ENCODE results near the gene CLSTN2.

Gene CLSTN2

DNA sequence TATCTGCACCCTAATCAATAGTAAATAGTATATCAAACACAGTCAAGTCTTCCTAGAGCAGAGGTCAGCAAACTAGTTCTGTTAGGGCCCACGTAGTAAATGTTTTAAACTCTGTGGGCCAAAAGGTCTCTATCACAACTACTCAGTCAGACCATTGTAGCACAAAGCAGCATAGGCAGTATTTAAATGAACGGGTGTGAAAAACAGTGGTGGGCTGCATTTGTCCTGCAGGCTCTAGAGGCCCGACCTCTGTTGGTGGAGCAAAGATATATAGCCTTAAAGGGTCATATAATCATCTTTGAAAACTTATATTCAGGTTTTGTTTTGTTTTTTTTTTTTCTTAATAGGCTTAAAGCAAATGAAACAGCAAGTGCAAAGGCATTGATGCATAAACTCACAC lies 416.5 kb downstream of the CLSTN2 start:
- DNase-seq: no peak

DNA sequence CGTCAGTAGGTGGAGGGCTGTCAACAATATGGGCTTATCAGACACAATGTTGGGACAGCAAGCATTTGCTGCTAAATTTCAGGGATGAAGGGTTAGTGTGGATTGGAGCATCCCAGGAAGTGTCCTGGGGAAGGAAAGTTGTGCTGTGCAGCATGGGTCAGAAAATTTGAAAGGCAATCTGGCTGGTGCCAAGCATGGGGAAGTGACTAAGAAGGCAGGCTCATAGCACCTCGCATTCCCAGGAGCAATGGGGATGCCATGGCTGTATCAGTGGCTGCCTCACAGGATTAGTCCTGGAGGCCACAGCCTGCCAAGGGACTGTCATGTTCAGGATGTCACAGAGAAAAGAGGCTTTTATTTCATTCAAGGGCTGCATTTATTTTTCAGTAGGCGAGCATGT lies 420.5 kb downstream of the CLSTN2 start:
- DNase-seq: no peak

DNA sequence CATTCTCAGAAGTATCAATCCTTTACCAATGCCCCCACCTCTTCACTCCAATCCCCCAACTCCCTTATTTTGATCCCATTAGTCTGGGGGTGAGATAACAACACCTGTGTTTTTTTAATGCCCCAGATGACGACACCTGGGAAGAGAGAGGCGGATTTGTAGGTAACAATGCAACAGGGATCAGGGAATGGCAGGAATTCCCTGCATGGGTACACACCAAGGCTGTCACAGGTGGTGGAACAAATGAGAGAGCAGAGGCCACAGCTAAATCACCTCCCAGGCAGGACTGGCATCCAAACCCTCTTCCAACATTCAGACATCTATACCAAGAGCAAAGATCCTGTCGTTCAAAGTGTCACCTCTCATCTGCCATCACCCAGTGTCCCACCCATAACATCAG lies 423.7 kb downstream of the CLSTN2 start:
- DNase-seq: no peak

DNA sequence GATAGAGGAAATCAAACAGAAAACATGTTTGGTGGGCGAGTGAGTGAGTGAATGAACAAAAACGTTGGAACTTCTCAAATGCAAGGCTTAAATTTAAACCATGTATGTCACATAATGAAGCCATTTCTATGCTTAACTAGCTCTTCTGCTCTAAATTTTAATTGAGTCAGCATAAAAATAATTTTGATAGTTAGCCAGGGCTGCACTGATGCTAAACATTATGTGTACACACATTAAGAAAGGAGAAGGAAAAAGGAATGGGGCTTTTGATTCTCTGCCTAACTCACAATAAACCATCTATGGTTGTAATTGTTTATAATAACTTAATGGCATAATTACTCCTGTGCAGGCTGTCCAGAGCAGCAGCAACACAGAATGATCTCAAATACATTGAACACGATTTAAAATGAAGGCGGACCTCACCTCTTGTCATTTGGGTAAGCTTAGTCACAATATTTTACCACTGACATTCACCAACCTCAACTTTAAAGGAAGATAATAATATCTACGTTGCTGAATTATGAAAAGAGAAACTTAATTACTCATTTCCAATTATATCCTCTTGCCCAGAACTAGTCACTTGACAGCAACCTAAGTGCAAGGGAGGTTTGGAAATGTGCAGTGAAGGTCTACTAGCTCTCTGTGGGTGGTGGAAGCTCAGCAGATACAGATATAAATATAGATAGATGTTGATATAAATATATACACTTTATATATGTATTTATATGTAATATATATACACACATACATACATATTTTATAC lies 424.4 kb downstream of the CLSTN2 start:
- no peak for DNase-seq

DNA sequence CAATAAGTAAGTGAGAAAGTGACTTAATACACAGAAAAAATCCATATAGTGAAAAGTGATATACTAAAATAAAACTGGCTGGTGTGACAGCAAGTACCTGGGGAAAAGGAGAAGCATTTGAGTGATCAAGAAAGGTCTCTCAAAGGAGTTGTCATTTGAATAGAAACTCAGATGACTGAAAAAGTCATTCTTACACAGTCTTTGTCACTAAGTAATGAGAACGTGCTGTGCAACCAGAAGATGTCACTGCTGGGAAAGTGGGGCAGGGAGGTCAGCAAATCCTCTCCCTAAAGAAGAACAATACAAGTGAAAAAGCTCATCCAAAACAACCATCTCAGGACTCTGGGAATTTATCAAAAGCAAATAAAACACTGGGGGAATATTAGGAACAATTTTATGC lies 425.3 kb downstream of the CLSTN2 start:
- DNase-seq: no peak

DNA sequence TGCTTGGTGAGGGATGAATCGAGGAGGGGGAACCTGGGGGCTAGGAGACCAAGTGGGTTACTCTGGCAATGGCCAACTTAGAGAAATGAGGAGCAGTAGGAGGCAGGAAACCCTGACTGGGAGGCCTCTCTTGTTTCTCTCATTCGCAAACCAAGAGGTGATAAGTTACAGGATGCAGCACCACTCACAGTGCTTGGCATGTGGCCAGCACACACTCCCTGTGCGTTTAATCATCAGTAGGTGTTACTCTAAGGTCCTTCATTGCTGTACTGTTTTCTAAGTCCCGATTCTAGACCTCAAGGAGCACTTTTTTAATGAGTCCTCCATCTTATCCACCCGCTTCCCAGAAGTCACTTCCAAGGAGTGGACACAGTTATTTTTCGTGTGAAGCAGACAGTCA lies 428.8 kb downstream of the CLSTN2 start:
- DNase-seq: no peak

DNA sequence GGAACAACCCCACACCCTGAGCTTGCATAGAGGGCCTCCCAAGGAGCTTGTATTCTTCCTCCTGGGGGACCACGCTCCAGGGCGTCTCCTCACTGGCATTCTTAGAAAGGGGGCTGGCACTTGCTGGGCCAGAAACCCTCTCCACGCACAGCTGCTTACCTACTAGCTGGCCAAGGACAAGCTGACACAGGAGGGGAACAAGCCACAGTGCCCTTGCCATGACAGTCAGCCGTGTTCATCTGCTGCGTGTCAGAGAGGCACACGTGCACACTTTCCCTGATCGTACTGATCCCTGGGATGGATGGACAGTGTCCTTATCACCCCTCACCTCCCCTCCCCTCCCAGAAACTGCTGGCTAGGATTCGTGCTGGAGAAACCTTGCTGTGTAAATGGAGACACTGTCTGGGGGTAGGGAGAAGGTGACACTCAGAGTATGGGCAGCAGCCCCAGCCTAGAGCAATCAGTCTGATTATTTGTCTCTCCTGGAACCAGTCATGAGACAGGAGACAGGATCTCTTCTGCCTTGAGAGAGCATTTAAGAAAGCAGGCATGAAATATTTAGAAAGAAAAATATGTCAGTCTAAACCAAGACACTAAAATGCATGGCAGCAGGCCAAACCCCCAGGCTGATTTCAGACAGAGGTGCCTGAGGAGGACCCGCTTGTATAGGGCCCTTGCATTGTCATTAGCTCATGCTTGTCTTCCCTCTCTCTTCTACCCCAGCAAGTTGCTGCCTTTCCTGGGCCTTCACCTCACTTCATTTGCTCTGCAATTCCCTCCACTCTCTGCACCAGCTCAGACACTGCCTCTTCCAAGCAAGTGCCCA lies 431.1 kb downstream of the CLSTN2 start:
- no peak for DNase-seq

DNA sequence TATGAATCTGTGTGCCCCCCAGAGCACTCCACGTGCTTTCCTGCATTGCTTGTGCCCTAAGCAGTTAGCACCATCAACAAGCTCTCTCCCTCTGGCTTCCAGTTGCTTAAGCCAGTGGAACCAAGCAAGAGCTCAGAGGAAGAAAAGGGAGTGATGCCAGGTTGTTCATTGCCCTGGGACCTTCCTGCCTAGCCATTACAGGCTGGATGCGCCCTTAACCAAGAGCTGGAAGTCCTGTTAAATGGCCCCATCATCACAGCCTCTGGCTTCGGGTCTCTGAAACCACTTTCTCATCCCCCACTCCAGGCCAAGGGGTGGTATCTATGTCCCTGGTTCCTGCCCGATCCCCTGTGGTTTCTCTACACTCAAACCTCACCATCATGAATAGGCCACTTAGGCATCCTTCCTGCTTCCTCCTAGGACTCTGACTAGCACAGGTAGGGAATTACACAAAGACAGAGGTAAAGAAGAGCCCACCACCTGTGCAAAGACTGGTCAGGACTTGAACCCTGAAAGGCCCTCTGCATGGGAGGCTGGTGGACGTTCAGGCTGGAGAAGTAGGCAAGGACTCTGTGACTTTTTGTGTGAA lies 433.3 kb downstream of the CLSTN2 start:
- DNase-seq: no peak

DNA sequence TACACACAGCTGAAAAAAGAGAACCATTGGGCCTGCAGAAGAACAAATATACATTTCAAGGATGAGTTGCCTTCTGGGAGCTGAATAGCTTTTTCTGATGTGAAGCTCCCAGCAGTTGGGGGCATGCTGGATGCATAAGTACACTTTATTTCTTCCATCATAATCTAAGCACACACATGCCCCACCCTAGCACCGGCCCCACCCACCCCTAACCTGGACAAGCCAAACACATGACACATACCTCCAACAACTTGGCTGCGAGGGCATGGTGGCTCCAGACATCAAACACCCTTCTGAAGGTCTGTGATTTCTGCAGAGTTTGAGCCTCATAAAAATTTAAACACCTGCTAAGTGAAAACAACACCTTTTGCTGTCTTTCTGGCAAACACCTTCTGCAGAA lies 435.7 kb downstream of the CLSTN2 start:
- no peak for DNase-seq

DNA sequence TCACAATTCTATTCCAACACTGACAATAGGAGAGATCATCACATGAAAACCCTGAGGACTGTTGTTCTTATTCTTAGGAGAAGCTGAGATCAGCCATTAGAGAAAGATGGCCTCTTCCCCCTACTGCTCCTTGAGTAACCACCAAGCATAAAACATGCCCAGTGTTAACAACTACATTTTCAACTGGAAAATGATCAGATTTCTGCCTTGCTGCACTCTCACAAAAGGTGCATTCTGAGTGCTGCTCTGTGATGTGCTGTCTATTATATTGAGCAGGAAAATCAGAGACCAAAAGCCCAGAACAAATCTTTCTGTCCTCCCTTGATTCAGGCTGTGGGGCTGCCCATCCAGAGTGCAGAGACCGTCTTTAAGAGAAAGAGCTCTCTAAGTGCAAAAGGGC lies 438.2 kb downstream of the CLSTN2 start:
- DNase-seq: no peak

DNA sequence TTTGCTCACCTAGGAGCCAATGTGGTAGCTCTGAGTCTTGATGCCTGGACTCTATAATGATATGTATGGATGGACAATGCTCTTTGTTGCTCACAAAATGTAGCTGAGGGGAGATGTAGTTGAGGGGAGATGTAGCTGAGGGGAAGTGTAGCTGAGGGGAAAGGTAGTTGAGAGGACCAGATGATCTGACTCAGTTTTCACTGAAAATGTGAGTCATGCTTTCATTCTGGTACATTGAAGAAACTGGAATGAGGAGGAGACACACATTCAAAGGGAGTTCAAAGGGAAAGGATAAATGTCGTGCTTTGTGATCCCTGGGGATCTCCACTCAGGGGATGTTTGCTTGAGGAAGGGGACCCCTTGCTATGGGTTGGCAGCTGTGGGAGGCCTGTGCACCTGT lies 440.0 kb downstream of the CLSTN2 start:
- DNase-seq: no peak

DNA sequence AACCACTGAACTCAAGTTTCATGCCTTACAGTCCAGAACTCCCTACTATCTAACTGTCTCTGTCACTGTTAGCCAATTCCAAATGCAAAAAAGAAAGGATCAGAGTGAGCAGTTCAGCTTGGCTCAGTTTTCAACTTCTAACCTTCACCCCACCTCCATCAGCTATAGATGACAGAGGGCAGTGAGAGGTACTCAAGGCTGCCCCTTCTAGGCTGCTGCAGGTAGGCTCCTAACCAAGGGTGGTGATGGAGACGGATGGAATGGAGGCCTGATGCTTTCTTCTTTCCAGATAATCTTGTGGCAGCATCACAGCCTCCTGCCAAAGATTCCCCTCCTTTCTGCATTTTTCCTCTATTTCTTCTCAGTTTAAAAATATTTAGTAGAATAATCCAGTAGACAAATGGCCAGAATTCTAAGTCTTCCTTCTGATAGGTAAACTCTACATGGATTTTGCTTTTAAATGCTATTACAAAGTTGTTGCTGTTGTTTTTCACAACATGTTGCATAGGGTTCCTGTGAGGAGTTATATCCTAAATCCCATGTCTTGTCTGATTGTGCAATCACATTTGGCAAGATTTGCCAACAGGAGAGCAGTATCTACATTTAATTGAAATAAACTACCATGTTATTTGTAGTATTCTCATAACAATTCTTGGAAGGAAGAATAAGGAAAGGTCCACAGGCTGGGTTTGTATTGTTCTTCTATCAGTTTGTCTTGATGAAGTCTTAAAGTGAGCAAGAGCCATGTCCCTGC lies 441.3 kb downstream of the CLSTN2 start:
- no peak for DNase-seq

DNA sequence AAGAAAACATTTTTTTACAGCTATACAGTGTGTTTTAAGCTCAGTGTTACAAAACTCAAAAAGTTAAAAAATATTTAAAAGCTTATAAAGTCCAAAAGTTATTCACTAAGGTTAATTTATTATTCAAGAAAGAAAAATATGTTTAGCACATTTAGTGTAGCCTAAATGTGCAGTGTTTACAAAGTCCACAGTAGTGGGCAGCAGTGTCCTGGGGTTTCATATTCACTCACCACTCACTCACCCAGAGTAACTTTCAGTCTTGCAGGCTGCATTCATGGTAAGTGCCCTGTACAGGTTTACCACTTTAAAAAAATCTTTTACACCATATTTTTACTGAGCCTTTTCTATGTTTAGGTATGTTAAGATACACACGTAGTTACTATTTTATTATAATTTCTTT lies 442.7 kb downstream of the CLSTN2 start:
- no peak for DNase-seq

DNA sequence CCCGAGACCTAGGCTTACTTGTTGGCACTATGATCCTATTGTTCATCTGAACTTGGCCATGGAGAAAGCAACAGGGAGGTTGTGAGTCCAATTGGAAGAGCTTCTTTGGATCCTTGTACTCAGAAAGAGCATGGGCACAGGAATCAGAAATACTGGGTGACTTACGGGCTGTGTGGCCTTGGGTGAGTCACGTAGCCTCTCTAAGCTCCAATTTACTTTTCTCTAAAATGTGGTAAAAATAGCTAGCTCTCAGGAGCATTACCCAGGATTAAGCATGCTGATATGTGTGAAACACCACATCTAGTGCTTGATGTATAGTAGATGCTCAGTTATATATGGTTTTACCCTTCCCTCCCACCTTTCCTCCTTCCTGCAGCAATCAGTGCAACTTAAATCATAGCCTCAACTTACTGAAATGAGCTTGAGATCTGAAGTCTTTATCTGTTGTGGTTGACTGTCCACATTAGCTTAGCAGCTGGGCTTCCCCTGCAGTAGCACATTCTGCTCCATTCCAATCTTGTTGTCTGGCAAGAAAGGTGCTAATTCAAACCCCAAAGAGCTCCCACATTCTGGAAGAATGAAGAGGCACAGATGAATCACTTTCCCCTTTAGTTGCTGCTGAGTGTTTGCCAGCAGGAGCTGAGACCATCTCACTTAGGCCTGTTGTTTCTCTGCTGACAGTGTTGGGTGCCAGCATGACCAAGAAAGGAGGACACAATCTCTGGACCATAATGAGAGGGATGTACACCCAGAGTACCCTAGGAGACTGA lies 443.8 kb downstream of the CLSTN2 start:
- no peak for DNase-seq

DNA sequence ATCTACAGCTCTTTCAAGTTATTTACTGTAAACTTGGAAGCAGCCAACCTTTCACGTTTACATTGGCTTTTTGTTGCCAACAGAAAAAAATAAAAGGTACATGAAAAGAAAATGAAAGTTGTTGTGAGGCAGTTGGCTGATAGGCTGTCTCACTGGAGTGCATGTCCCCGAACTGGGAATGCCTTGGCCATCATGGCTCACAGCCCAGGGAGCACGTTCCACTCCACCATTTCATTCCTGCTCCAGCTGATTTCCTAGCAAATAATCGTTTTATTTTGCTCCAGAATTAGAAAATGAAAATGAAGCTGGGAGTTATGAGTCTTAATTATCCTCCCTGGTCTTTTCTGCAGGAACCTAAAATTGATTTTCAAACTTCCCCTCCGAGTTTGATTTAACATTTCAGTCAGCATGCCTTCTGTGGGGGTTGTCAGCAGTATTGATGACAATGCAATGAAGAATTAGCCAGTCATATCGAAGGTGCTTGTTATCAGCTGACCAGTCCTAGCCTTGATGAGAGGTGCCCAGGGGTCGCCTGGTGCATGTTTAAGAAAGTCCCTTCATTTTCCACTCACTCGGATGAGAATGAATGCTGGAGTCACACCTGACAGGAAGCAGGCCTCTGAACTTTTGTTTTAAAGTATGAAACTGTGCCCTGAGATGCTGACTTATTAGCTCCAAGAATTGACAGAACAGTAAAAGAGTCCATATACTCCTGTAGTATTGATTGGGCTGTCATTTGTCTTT lies 449.2 kb downstream of the CLSTN2 start:
- no peak for DNase-seq

DNA sequence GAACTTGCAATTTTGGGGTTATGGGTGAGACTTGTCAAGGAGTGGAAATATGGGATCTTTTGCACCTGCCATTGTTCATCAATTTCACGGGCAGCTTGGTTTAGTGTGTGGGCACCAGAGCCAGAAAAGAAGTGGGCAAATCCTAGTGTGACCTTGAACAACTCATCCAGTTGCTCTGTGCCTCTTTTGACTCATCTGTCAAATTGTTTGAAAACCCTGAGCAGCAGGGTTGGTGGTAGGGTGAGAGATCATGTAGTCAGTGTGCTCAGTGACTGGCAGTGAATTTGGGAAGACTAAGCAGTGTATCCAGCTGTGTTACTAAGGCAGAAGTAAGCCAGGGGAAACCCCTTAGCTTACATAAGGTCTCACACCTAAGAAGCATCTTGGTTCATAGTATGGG lies 449.9 kb downstream of the CLSTN2 start:
- DNase-seq: no peak

DNA sequence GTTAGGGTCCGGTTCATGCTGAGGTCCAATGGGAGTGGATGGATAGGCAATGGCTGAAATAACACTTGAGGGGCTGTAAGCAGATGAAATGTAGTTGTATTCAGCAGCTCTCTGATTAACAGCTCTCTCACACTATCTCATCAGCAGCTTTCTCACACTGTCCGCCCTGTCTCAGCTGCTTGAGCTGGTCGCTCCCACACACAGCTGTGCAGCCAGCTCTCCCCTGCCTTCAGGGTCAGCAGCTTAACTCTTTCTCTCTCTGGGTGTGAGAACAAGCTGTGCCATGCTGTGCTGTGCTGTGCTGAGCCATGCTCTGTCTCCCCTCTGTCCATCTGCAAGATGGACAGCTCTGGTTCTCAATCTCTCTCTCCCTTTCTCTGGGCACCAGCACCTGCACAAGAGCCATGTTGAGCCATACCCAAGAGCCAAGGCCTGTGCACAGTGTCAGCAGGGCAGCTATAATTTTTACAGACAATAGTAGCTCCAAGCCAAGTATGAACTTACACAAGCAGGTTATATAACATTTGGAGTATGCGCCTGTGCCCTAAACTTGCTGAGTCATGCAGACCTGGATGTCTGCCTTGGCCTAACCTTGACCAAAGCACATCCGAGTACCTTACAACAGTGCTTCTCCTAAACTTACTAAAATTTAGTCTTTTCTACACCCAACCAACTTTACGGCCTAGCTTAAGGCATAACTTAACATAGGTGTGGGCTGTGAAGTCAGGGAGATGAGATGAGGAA lies 451.5 kb downstream of the CLSTN2 start:
- DNase-seq: no peak

DNA sequence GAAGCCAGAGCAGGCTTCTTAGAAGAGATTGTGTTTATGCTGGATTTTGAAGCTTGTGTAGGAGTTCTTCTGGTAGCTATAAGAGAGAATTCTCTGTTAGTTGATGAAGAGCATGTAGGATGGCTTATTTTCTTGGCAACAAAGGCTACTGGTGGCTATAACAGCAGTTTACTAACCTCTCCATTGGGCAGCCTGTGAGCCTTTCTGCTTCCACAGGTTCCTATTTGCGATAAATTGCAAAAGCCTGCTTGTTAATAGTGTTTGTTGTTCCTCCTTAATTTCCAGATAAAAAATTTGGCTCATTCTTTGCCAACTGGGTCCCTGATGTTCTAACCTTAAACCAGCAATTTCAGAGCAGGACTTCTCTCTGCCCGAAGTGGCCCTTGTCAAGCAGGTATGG lies 452.3 kb downstream of the CLSTN2 start:
- DNase-seq: no peak

DNA sequence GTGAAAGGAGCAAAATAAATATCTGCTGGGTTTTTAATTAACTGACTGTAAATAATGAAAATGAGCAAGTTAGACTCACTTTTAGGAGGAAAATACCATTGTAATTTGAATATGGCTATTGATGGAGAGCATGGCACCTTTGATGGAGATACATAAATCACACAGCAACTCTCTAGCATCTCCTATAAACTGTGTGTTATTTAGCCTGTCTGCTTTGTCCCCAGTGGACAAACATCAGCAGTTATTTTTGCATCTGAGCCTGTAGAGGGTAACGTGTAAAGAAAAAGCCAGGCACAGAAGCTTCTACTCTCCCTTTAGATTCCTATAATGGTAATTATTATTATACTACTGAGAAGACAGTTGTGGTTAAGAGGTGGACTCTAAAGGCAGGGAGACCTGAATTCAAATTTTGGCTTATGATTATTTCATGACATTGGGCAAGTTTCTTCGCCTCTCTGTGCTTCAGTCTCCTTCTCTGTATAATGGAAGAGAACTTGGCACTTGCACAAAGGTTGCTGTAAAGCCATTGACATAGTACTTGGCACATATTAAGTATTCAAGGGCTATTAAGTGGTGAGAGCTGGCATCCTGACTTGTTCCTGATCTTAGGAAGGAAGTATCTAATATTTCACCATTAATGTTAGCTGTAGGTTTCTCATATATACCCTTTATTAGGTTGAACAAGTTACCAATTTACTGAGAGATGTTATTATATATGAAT lies 453.4 kb downstream of the CLSTN2 start:
- DNase-seq: no peak

DNA sequence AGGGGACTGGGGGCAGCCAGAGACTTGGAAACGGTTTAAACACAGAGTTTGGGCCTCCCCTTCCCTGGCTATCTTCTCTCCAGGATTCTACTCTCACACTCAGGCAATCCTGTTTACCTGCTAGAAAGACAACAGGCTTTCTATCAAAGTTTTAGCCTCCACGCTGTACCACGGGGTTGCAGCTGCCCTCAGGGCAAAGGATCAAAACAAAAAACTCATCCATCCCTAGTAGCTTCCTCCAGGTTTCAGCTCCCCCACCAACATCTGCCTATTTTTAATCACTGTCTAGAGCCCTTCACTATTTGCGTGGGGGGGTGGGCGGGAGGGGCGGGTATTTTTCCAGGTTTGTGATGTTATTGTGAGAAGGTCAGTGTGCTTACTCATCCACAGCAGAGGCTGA lies 456.1 kb downstream of the CLSTN2 start:
- DNase-seq: no peak

Data from activated CD4-positive, alpha-beta T cell treated with anti-CD3 and anti-CD28 coated beads for 1 hour (primary cell).